HepG2 (cell line): ENCODE results near the gene ERFL. TPM values are rescaled to one million over a fixed set of nuclear protein-coding genes. Genes with fewer than 3 reads are reported as not detected.

Experiments used
- BCLAF1 ChIP-seq: fragments of 450-650 bp; IDR thresholded peaks from 2 replicates; pipeline ENCODE4 v1.6.1; 2017; ENCODE audit warnings: mild to moderate bottlenecking
- ELF3 ChIP-seq: IDR thresholded peaks from 2 replicates; pipeline ENCODE4 v1.6.1; 2016; ENCODE audit warnings: missing genetic modification reagents, missing compliant biosample characterization
- HBP1 ChIP-seq: IDR thresholded peaks from 2 replicates; pipeline ENCODE4 v1.6.1; 2016; ENCODE audit warnings: low read depth, control low read depth
- MAFF ChIP-seq: IDR thresholded peaks from 2 replicates; pipeline ENCODE4 v1.6.1; 2011; ENCODE audit warnings: low read depth, low read length, improper control_type of control experiment
- MLX ChIP-seq: IDR thresholded peaks from 2 replicates; pipeline ENCODE4 v1.6.1; 2016
- NFIB ChIP-seq: sonication (generic); formaldehyde crosslinking; IDR thresholded peaks from 2 replicates; pipeline ENCODE4 v1.9.0; 2021; ENCODE audit warnings: missing genetic modification reagents, mild to moderate bottlenecking, borderline replicate concordance
- POLR2A ChIP-seq, 2 experiments: IDR thresholded peaks; 2 replicates each; pipeline ENCODE4 v1.6.1; 2011; ENCODE audit warnings: low read depth in 2 of 2, low read length in 2 of 2, mild to moderate bottlenecking in 1 of 2, moderate library complexity in 1 of 2; ENCODE audit not compliant: insufficient read depth in 1 of 2
- PRDM15 ChIP-seq: sonication (generic); formaldehyde crosslinking; IDR thresholded peaks from 2 replicates; pipeline ENCODE4 v1.4.0; 2020; ENCODE audit warnings: missing genetic modification reagents
- SNRNP70 ChIP-seq: fragments of 200-400 bp; formaldehyde crosslinking; IDR thresholded peaks from 2 replicates; pipeline ENCODE4 v1.6.1; 2017; ENCODE audit warnings: mild to moderate bottlenecking, low read depth, low read length, moderate library complexity
- TERF1 ChIP-seq: sonication (generic); formaldehyde crosslinking; IDR thresholded peaks from 2 replicates; pipeline ENCODE4 v1.8.0; 2022; ENCODE audit warnings: mild to moderate bottlenecking, missing genetic modification reagents, moderate library complexity
- THRA ChIP-seq: sonication (generic); formaldehyde crosslinking; IDR thresholded peaks from 2 replicates; pipeline ENCODE4 v1.4.0; 2020; ENCODE audit warnings: missing genetic modification reagents, borderline replicate concordance
- XRCC5 ChIP-seq: fragments of 200-400 bp; formaldehyde crosslinking; optimal IDR thresholded peaks from 2 replicates; pipeline ENCODE3; 2017; ENCODE audit warnings: mild to moderate bottlenecking, low read length
- ZKSCAN8 ChIP-seq: IDR thresholded peaks from 2 replicates; pipeline ENCODE4 v1.6.1; 2016; ENCODE audit warnings: borderline replicate concordance, missing genetic modification reagents, missing compliant biosample characterization
- ZNF205 ChIP-seq: IDR thresholded peaks from 2 replicates; pipeline ENCODE4 v1.6.1; 2018; ENCODE audit warnings: missing biosample characterization, missing genetic modification reagents
- ZNF552 ChIP-seq: sonication (generic); formaldehyde crosslinking; IDR thresholded peaks from 2 replicates; pipeline ENCODE4 v1.9.0; 2022; ENCODE audit warnings: missing genetic modification reagents, mild to moderate bottlenecking, borderline replicate concordance
- ZNF749 ChIP-seq: sonication (generic); formaldehyde crosslinking; IDR thresholded peaks from 2 replicates; pipeline ENCODE4 v1.8.0; 2022; ENCODE audit warnings: mild to moderate bottlenecking, missing genetic modification reagents, moderate library complexity, borderline replicate concordance
- ZNF772 ChIP-seq: sonication (generic); formaldehyde crosslinking; IDR thresholded peaks from 2 replicates; pipeline ENCODE4 v1.5.0; 2020; ENCODE audit warnings: mild to moderate bottlenecking, missing genetic modification reagents
- polyA plus RNA-seq, 8 experiments: library from polyadenylated mRNA; depleted of rRNA in 3 of 8; stranded (reverse) in 7 of 8; unstranded in 1 of 8; fragments of >200 nt; fragmentation: Illumina TruSeq in 4 of 8; extraction: Trizol in 4 of 8; gene quantifications; 2 replicates each; pipeline versions ENCODE4 v1.2.1 to v1.2.3, GENCODE V29; 2011 to 2016; ENCODE audit warnings: low read depth in 4 of 8, missing spikeins in 1 of 8, mixed read lengths in 1 of 8; ENCODE audit not compliant: insufficient read depth in 1 of 8
- total RNA-seq, 5 experiments: library from RNA; depleted of rRNA; stranded (reverse); fragments of >200 nt; fragmentation: Illumina TruSeq; extraction: Trizol; gene quantifications; 2 replicates each; pipeline ENCODE4 v1.2.3, GENCODE V29; 2016; ENCODE audit warnings: low read depth in 1 of 5

Gene ERFL
- total and polyA plus RNA-seq, 2 of the 13 experiments (the other 11 are each of a cell fraction or from before 2014, with no cell fraction given), result not detected

- TF ChIP-seq MAFF (no peak), SNRNP70 (no peak), ZNF205 (no peak), POLR2A (IDR thresholded peaks at IDR 0.05; ENCODE audit: insufficient read depth in 1 of 2, low read depth in 2 of 2, low read length in 2 of 2) (peak in 1 of 2 experiments; percentile 53; a peak in 1 of 4 replicates), ZNF749 (CRISPR knock-in tag) (no peak), BCLAF1 (no peak), ELF3 (0 out of 2 replicates have a peak, but pooled peaks have one; percentile 32), MLX (no peak), PRDM15 (CRISPR knock-in tag) (no peak), NFIB (CRISPR knock-in tag) (no peak), XRCC5 (no peak), HBP1 (CRISPR knock-in tag) (no peak), ZKSCAN8 (CRISPR knock-in tag) (no peak), TERF1 (CRISPR knock-in tag) (no peak), ZNF552 (CRISPR knock-in tag) (no peak), THRA (CRISPR knock-in tag) (0 out of 2 replicates have a peak, but pooled peaks have one; percentile 31), ZNF772 (CRISPR knock-in tag) (no peak)
These were observed 45.4 kb downstream of the ERFL start, which contains the start of gene ARHGEF1 (continued) for GRCh38 chr19:41882568-41883462.
